Pons (tissue), 1 donor: ENCODE measurements around the gene IL1RN.

ENCODE experiments used
- DNase-seq: peaks from one replicate; pipeline ENCODE4 v3.0.0-alpha.2; 2016; ENCODE audit warnings: low spot score

Gene IL1RN

DNA sequence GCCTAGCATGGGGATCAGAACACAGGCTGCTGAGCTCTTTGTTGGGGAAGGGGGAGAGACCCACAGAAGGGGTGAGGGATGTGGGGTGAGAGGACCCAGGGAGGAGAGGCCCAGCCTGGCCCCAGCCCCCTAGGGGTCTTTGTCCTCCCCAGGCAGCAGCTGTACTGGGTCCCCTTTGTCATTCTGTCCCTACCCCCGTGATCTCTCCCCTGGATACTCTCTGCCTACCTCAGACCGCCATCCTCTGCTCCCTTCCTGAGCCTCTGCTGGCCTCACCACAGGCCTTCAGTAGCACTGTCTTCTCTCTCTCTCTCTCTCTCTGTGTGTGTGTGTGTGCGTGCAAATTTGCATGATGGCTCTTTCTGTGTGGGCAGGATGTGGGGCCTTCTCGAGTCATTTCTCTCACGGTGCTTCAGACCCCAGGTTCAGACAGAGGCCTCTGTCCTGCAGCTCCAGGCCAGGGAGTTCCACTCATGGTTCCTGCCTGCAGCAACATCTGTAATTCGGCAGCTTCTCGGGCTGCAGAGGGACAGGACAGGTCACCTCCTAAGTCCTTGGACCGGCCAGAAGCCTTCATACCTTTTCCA is 47.7 kb downstream of the IL1RN start:
- no peak for DNase-seq

DNA sequence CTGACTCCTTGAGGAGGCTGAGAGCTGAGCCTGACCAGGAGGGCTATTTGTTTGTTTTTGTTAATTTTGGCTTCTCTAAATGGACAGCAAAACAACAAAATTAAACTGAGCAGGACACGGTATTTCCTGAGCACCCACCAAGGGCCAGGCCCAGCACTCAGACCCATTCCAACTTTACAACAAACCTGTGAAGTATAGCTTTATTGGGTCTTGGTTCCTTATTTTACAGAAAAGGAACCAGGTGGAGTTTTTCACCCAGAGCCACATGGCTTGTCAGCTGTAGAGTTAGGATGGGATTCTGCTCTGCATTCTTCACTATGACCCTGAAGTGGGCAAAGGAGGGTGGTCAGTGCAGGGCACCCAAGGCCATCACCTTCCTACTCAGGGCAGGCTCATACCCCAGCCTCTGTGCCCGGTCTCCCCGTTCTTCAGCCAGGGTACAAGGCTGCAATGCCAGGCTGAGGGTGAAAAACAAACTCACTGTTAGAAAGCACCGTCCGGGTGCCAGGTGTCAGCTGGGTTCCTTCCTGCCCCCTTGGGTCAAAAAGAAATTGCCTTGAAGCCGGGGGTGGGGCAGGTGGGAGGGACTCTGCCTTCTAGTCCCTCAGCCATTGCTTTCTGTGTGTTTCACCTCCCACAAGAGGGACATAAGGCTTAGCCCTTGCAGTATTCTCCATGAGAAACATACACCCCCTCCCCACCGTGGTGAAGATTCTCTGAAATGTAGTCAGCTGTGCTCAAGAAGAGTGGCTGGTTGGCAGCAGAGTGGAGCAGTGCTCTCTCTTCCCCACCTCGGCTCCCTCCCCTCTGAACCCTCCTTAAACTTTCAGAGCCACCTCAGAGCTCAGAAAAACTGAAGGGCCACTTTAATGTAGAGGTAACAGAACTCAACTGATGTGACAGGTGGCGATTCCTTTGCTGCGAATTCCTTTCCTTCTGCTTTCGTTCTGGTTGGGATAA is 48.6 kb downstream of the IL1RN start:
- no peak for DNase-seq

DNA sequence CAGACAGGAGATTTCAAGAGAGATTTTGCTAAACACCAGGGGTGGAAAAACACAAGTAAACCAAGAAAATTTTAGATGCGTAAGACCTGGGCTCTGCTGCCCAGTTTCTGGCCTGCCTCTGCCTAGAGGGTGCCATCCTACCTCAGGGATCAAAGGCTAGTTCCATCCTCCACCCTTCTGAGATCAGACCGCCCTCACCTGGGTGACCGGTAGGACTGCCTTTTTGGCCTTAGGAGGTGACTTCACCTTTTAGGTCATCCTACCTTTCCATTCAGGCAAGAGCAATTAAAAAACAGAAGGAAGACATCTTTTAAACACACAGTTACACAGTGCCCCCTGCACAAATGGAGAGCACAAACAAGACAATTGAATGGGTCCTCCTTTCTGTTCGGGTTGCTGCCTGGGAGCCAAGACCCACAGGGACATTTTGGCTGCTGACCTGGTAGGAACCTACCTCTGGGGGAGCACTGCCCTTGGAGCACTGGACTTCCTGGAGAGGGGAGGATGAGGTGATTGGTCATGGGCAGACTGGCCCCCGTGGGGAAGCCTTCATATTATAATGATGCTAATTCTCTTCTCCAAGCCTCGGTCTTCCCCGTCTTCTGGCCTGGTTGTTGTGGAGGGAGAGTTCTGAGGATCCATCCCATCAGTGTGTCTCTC is 49.4 kb downstream of the IL1RN start:
- no peak for DNase-seq

DNA sequence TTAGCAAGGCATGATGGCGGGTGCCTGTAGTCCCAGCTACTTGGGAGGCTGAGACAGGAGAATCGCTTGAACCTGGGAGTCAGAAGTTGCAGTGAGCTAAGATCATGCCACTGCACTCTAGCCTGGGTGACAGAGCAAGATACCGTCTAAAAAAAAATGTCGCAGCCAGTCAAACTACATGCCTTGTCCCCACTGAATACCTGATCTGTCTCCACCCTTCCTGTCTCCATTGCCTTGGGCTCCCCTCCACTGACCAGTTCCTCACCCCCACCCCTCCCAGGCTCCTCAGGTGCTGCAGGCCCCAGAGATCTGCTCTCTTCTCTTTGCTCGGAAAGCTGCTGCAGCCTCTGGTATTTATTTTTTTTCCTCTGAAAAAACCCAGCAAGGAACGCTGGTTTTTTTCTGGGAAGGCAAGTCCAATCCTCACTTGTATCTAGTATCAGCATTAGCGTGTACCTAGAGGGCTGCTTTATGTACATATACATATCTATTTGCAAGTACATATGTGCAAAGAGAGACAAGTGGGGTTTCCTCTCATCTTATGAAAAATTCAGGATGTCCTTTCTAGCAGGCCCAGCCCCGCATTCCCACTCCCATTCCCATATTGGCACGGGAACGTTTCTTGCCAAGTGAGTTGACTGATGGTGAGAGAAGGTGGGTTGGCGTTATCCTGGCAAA is 50.8 kb downstream of the IL1RN start:
- no peak for DNase-seq

DNA sequence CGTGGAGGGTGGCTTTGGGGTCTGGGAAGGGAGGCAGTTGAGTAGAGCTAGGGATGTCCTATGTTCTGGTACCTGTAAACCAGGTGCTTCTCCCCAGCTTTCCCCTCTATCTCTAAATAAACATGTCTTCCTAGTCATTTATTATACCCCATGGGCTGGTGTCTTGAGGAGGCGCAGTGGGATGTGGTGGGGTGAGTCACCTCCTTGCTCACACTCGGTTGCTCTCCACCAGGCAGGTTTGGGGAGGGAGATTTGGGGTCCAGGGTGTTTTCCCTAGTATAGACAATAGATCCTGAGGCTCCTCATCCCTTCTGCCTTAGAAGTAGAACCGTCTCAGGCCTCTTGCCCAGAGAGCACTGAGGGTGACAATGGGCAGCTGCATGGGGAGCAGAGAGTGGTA is 51.5 kb downstream of the IL1RN start:
- DNase-seq = no peak

DNA sequence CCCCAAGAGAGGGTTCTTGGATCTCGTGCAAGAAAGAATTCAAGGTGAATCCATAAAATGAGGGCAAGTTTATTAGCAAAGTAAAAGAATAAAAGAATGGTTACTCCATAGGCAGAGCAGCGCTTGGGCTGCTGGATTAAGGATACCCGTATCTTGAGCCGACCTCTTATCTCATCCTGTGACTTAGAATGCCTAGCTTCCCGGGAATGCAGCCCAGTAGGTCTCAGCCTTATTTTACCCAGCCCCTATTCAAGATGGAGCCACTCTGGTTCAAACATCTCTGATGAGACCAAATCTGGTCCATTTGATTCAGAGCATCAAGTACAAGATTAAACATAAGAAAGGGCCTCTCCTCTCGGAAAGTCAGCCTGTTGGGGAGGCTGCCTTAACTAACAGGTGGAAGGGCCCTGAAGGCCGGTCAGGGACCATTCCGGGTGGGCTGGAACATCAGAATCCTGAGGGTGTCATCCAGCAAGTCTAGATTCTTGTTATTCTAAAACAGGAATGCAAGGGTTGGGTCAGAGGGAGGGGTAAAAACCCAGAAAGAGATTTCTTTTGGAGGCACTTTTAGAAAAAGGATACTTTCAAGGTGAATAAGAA is 52.1 kb downstream of the IL1RN start:
- DNase-seq = no peak

DNA sequence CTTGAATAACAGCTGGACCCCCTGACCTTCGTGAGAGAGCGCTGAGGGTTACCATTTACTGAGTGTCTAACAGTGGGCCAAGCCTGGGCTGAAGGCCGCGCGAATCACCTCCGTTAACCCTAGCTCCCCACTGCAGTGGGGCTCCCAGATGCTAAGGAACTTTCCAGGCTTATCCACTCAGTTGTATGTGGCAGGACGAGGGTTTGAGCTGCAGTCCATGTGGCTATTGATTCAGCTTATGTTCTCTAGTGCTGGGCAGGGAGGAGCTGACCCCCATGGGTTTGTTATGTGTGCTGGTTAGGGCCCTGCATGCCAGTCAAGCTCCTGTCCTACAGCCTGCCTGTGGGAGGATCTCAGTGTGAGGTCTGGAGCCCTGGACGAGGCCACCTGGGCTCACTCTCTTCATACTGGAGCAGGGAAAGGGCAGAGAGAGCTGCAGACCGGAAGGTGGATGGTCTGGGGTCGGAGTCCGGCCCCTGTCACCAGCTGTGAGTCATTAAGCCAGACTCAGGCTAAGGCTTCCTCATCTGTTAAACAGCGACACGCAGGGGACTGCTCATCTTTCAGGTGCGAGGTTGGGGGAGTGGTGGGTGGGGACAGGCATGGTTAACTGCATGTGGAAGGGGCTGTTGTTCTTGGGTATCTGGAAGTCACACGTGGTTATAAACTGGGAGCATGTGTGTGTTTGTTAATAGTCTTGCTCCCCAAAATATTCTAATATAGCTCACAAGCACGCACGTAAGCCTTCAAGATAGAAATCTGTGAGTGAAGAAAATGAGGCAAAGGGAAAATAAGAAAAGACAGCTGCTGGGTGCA is 52.9 kb downstream of the IL1RN start:
- DNase-seq = no peak

DNA sequence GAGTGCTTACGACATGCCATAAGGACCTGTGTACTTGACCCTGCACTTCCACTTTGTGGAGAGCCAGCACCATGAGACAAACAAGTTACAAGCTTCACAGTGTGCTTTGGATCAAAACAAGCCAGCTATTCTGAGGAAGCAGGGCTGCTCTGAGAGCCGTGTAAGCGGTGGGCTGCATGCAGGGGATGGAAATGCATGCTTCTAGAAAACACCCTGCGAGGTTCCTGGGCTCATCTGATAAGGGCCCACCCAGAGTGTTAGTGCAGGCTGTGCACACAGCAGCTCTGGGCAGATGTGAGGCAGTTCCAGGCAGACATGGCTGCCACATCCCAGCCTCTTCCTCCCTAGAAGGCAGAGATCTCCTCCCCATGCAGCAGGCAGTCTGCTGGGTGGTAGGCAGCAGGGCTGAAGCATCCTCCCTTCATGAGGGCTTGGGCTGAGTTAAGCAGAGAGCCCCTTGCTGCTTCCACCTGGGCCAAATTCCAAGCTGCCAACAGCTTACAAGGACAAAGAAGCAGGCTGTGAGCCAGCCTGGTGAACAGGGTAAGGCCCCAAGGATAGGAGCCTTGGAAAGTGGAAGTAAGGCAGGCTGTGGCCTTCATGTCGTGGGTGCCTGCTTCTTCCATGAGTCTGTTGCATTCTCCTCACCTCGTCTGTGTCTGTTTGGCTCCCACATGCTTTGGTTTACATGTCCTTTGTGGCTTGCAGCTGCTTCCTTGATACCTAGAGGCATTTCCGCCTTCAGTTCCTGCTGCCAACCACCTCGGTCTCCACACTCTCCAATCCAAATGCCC is 54.1 kb downstream of the IL1RN start:
- DNase-seq = no peak

DNA sequence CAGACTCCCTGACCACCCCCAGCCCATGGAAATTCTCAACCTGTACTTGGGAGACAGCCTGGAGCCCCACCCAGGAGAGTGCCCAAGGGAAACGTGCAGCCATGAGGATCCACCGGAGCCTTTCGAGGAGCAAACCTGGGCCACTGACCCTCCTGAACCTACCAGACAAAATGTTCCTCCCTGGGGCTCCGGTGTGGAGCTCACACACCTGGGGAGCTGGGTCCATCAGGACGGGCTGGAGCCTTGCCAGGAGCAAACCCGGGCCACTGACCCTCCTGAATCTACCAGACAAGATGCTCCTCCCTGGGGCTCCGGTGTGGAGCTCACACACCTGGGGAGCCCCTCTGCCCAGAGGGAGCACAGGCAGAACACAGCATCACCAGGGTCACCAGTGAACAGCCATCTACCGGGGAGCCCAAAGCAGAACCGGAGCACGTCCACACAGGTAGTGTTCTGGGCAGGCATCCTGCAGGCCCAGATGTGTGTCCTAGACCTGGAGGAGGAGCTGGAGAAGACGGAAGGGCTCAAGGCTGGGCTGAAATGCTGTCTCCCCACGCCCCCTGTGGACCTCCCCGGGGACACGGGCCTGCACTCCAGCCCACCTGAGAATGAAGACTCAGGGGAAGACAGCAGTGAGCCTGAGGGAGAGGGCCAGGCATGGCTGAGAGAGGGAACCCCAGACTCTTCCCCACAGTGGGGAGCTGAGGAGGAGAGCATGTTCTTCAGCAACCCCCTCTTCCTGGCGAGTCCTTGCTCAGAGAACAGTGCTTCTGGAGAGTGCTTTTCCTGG is 55.3 kb downstream of the IL1RN start:
- DNase-seq = no peak

DNA sequence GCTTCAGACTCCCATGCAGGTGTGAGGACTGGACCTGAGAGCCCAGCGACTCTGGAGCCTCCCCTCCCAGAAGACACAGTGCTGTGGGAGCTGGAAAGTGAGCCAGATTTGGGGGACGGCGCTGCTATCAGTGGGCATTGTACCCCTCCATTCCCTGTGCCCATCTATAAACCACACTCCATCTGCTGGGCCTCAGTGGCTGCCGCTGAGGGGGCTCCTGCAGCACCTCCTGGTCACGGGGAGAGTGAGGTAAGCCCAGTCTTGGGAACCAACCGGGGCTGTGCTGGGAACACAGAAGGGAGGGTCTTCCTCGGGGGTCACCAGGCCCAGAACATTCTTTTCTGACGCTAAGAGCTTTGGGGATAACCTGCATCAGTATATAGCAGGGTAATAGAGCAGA is 55.9 kb downstream of the IL1RN start:
- DNase-seq = no peak
